DMS79 treated with DMSO at 0.1 percent for 48 hours (cell line): Measurements from ENCODE around the gene SLC35G3.
"Not testable (repeated sequence)": the region's sequence is repeated elsewhere in the genome, so short reads cannot be mapped to it uniquely, and the experiment has no call there.

Experiments used
- DNase-seq: peaks from one replicate; lab custom pipeline; 2025; lab: John Stamatoyannopoulos, UW

The SLC35G3 gene

GRCh38 chr17:35210741-35211140, 16.5 kb upstream of the SLC35G3 start:
- no peak for DNase-seq

DNA sequence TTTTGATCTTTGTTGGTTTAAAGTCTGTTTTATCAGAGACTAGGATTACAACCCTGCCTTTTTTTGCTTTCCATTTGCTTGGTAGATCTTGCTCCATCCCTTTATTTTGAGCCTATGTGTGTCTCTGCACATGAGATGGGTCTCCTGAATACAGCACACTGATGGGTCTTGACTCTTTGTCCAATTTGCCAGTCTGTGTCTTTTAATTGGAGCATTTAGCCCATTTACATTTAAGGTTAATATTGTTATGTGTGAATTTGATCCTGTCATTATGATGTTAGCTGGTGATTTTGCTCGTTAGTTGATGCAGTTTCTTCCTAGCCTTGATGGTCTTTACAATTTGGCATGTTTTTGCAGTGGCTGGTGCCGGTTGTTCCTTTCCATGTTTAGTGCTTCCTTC, 8.4 kb upstream of the SLC35G3 start:
- not testable (repeated sequence) for DNase-seq

DNA sequence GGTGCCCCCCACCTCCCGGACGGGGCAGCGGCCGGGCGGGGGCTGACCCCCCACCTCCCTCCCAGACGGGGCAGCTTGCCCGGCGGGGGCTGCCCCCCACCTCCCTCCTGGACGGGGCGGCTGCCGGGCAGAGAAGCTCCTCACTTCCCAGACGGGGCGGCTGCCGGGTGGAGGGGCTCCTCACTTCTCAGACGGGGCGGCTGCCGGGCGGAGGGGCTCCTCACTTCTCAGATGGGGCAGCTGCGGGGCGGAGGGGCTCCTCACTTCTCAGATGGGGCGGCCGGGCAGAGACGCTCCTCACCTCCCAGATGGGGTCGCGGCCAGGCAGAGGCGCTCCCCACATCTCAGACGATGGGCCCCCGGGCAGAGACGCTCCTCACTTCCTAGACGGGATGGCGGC, 869 bp upstream of the SLC35G3 start:
- DNase-seq, result not testable (repeated sequence)

DNA sequence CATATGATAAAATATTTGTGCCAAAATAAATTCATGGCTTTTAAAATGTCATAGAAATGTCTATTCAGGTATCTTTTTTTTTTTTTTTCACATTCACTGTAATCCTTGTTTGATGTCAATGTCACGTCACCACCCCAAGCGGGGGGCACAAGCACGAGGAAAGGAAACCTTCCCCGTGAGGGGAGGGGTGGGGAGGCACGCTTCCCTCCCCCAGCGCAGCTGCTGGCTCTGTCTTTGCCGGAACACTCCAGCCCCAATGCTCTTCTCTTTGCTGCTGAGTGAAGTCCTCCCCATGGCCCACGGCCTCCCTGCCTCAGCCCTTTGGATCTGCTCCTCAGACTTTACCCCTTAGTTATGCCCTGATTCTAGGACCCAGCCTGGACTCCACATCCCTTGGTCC, 1.5 kb downstream of the SLC35G3 start:
- no peak for DNase-seq

DNA sequence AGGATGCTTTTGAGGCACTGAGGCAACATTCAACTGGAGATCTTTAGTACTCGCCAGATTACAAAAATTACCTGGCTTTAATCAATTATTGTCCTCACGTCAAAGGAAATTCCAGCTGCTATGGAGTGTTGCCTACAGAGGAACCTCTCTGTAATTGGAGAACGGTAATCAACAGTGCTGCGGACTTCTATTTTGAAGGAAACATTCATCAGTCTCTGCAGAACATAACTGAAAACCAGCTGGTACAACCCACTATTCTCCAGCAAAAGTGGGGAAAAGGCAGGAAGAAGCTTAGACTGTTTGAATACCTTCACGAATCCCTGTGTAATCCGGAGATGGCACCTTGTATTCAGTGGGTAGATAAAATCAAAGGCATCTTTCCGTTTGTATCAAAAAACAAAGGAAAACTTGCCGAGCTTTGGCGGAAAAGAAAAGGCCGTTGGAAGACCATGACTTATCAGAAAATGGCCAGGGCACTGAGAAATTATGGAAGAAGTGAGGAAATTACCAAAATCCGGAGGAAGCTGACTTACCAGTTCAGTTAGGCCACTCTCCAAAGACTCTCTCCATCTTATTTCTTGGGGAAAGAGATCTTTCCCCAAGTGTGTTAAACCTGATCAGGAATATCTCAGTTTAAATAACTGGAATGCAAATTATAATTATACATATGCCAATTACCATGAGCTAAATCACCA, 3.0 kb downstream of the SLC35G3 start:
- DNase-seq, result no peak

DNA sequence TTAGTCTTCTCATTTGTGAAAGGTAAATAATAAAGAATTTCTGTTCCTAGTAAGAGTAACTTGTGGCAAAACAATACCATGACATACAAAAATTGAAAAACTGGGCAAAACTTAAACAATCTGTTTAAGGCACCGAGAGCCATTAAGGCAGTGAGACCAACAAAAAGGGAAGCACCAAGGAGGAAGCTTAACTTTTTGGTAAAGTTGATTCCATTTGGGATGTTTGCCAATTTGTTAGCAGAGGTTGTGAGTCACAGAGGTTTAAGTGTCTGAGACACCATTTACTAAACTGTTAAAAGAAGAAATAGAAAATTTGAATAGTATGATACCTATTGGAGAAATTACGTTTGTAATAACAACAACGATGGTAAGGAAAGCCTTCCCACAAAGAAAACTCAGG, 4.9 kb downstream of the SLC35G3 start:
- no peak for DNase-seq

GRCh38 chr17:35188111-35188510, 6.1 kb downstream of the SLC35G3 start:
- DNase-seq, result no peak

- DNase-seq, result no peak
Measured at GRCh38 chr17:35187481-35187880, 6.7 kb downstream of the SLC35G3 start.

GRCh38 chr17:35185849-35186248, 8.3 kb downstream of the SLC35G3 start:
- no peak for DNase-seq

- DNase-seq, result no peak
Measured at GRCh38 chr17:35184274-35184673, 9.9 kb downstream of the SLC35G3 start.

DNA sequence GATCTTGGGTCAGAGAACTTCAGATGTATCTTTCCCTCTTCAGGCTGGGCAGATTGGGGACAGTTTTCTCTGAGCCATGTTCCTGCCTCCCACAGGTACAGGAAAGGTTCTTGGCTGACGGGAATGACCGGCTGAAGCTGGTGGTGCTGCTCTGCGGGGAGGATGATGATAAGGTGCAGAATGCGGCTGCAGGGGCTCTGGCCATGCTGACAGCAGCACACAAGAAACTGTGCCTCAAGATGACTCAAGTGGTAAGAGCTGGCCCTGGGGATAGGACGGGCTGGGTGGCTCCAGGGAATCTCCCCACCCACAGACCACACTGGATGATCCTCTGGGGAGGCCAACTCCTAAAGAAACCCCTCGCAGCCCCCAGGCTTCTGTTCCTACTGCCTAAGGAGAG, 10.9 kb downstream of the SLC35G3 start:
- no peak for DNase-seq

GRCh38 chr17:35179379-35179778, 14.8 kb downstream of the SLC35G3 start:
- DNase-seq, result not testable (repeated sequence)

- DNase-seq, result no peak
Measured at GRCh38 chr17:35176897-35177296, 17.3 kb downstream of the SLC35G3 start.

GRCh38 chr17:35175638-35176415, 18.4 kb downstream of the SLC35G3 start:
- no peak for DNase-seq

DNA sequence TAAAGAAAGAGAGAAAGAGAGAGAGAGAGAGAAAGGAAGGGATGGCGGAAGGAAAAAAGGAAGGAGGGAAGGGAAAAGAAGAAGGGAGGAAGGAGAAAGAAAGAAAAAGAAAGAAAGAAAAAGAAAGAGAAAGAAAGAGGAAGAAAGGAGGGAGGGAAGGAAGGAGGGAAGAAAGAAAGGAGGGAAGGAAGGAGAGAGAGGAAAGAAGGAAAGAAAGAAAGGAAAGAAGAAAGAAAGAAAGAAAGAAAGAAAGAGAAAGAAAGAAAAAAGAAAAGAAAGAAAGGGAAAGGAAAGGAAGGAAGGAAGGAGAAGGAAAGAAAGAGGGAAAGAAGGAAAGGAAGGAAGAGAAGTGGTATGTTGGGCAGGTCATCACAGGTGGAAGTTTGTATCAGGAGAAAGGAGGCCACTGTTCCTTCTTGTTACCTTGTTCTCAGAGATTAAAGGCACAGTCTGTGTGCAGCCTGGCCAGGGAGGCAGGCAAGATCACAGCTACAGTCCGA, 19.3 kb downstream of the SLC35G3 start:
- no peak for DNase-seq

- not testable (repeated sequence) for DNase-seq
Measured at GRCh38 chr17:35172321-35172720, 21.9 kb downstream of the SLC35G3 start.

DNA sequence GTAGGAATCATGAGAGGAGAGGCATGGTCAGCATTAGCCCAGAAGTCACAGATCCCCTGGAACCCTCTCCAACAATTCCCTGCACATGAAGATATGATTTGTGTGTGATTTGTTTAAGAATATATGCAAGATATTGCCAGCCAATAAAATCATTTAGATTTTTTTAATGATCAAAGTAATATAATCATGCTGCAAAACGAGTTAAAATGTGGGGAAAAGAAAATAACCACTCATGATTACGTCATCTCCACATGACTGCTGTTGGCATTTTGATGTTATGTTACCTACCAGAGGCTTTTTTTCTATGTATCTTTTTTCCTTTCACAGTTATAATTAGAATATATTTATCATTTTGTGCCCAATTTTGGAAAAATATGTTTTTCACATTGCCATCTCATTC, 22.4 kb downstream of the SLC35G3 start:
- DNase-seq, result no peak

GRCh38 chr17:35170968-35171771, 23.0 kb downstream of the SLC35G3 start:
- peak; percentile 6 for DNase-seq

GRCh38 chr17:35169835-35170363, 24.3 kb downstream of the SLC35G3 start:
- no peak for DNase-seq

DNA sequence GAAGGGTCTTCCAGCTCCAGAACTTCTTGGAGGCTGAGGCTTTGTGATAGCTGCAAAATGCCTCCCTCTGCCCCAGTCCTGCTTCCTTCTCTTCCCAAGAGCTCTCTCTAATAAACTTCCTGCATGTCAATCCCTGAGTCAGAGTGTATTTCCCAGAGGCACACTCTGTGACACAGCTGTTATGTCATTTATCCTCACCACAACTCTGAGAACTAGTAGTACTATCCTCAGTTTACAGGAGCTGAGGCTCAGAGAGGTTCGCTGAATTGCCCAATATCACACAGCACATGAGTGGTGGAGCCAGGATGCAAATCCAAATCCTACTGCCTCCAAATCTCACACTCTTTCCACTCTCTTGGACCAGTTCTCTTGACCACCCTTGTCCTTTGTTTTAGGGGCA, 26.5 kb downstream of the SLC35G3 start:
- DNase-seq, result no peak

DNA sequence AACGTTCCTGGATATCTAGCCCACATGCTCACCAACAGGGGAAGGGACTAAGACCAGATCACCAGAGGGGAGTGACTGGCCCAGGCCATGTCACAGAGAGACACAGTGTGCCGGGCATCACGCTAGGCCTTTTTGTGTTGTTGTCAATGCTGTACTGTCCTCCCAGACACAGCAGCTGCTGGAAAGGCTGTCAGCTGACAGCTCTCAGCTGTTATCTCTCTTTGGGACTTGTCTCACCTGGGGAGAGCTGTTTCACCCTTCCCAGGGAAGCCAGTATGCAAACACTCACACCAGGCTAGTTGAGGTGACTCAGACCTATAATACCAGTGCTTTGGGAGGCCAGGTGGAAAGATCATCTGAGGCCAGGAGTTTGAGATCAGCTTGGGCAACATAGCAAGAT, 27.1 kb downstream of the SLC35G3 start:
- DNase-seq, result no peak

- no peak for DNase-seq
Measured at GRCh38 chr17:35166526-35166925, 27.7 kb downstream of the SLC35G3 start.
